ENCODE measurements around the gene SLC35B2. TPM values are rescaled to one million over a fixed set of nuclear protein-coding genes. Genes with fewer than 3 reads are reported as not detected.

SLC35B2 gene
- total RNA-seq, 1 donor, result 8.2 TPM

- Histone ChIP-seq H3K4me3 (ENCODE audit: low read length) (no peak overlapping the region), H3K4me1 (ENCODE audit: insufficient read depth, low read length) (no peaks in the 10 kb centered on the region), H3K9me3 (ENCODE audit: low read depth, low read length) (no peaks in the 10 kb centered on the region), H3K27me3 (ENCODE audit: insufficient read depth, low read length) (peaks cover 56% of the 10 kb centered on the region)
Observed at GRCh38 chr6:44275749-44276648, 18.7 kb upstream of the SLC35B2 start.

- Histone ChIP-seq H3K4me3 (ENCODE audit: low read length) (no peak overlapping the region), H3K9me3 (ENCODE audit: low read depth, low read length) (no peaks in the 10 kb centered on the region), H3K27me3 (ENCODE audit: insufficient read depth, low read length) (peaks cover 56% of the 10 kb centered on the region), H3K4me1 (ENCODE audit: insufficient read depth, low read length) (no peaks in the 10 kb centered on the region)
Observed at GRCh38 chr6:44275271-44275748, 18.0 kb upstream of the SLC35B2 start.

GRCh38 chr6:44273617-44274016, 16.3 kb upstream of the SLC35B2 start:
- Histone ChIP-seq H3K4me3 (ENCODE audit: low read length) (no peak overlapping the region), H3K4me1 (ENCODE audit: insufficient read depth, low read length) (no peaks in the 10 kb centered on the region), H3K27me3 (ENCODE audit: insufficient read depth, low read length) (peaks cover 69% of the 10 kb centered on the region), H3K9me3 (ENCODE audit: low read depth, low read length) (no peaks in the 10 kb centered on the region)

GRCh38 chr6:44272999-44273566, 15.8 kb upstream of the SLC35B2 start:
- Histone ChIP-seq H3K9me3 (ENCODE audit: low read depth, low read length) (no peaks in the 10 kb centered on the region), H3K4me3 (ENCODE audit: low read length) (no peak overlapping the region), H3K4me1 (ENCODE audit: insufficient read depth, low read length) (no peaks in the 10 kb centered on the region), H3K27me3 (ENCODE audit: insufficient read depth, low read length) (peaks cover 69% of the 10 kb centered on the region)

GRCh38 chr6:44272529-44272928, 15.2 kb upstream of the SLC35B2 start:
- peaks cover 64% of the 10 kb centered on the region for H3K27me3 ChIP-seq (ENCODE audit: insufficient read depth, low read length)

GRCh38 chr6:44271914-44272313, 14.6 kb upstream of the SLC35B2 start:
- Histone ChIP-seq H3K27me3 (ENCODE audit: insufficient read depth, low read length) (peaks cover 59% of the 10 kb centered on the region), H3K4me1 (ENCODE audit: insufficient read depth, low read length) (no peaks in the 10 kb centered on the region), H3K4me3 (ENCODE audit: low read length) (no peak overlapping the region), H3K9me3 (ENCODE audit: low read depth, low read length) (no peaks in the 10 kb centered on the region)

More at GRCh38 chr6:44272529-44272928, 15.2 kb upstream of the SLC35B2 start:
- no peaks in the 10 kb centered on the region for H3K9me3 ChIP-seq (ENCODE audit: low read depth, low read length)
- no peaks in the 10 kb centered on the region for H3K4me1 ChIP-seq (ENCODE audit: insufficient read depth, low read length)
- no peak overlapping the region for H3K4me3 ChIP-seq (ENCODE audit: low read length)

- peaks cover 3% of the 10 kb centered on the region for H3K4me1 ChIP-seq (ENCODE audit: insufficient read depth, low read length)
- no peaks in the 10 kb centered on the region for H3K9me3 ChIP-seq (ENCODE audit: low read depth, low read length)
- H3K4me3 ChIP-seq (ENCODE audit: low read length), result no peak overlapping the region
- H3K27me3 ChIP-seq (ENCODE audit: insufficient read depth, low read length), result peaks cover 55% of the 10 kb centered on the region
Observed at GRCh38 chr6:44271406-44271723, 14.0 kb upstream of the SLC35B2 start.

GRCh38 chr6:44270526-44271405, 13.4 kb upstream of the SLC35B2 start:
- Histone ChIP-seq H3K4me1 (ENCODE audit: insufficient read depth, low read length) (peaks cover 9% of the 10 kb centered on the region), H3K27me3 (ENCODE audit: insufficient read depth, low read length) (peaks cover 52% of the 10 kb centered on the region), H3K9me3 (ENCODE audit: low read depth, low read length) (no peaks in the 10 kb centered on the region), H3K4me3 (ENCODE audit: low read length) (no peak overlapping the region)

GRCh38 chr6:44269921-44270525, 12.7 kb upstream of the SLC35B2 start, which contains the start of gene TMEM151B:
Gene TMEM151B (plus strand): TSS chr6:44270450. CDS start chr6:44270743, 293 bp downstream.
- Histone ChIP-seq H3K9me3 (ENCODE audit: low read depth, low read length) (no peaks in the 10 kb centered on the region), H3K27me3 (ENCODE audit: insufficient read depth, low read length) (peaks cover 47% of the 10 kb centered on the region), H3K4me1 (ENCODE audit: insufficient read depth, low read length) (peaks cover 10% of the 10 kb centered on the region), H3K4me3 (ENCODE audit: low read length) (no peak within 1 kb of the TSS)

- Histone ChIP-seq H3K9me3 (ENCODE audit: low read depth, low read length) (no peaks in the 10 kb centered on the region), H3K27me3 (ENCODE audit: insufficient read depth, low read length) (peaks cover 47% of the 10 kb centered on the region), H3K4me1 (ENCODE audit: insufficient read depth, low read length) (peaks cover 15% of the 10 kb centered on the region), H3K4me3 (ENCODE audit: low read length) (no peak overlapping the region)
Observed at GRCh38 chr6:44269178-44269920, 12.0 kb upstream of the SLC35B2 start.

- Histone ChIP-seq H3K4me1 (ENCODE audit: insufficient read depth, low read length) (peaks cover 27% of the 10 kb centered on the region), H3K27me3 (ENCODE audit: insufficient read depth, low read length) (peaks cover 37% of the 10 kb centered on the region), H3K9me3 (ENCODE audit: low read depth, low read length) (no peaks in the 10 kb centered on the region), H3K4me3 (ENCODE audit: low read length) (no peak overlapping the region)
Observed at GRCh38 chr6:44268095-44268628, 10.8 kb upstream of the SLC35B2 start.

- Histone ChIP-seq H3K4me3 (ENCODE audit: low read length) (no peak overlapping the region), H3K4me1 (ENCODE audit: insufficient read depth, low read length) (peaks cover 36% of the 10 kb centered on the region), H3K9me3 (ENCODE audit: low read depth, low read length) (no peaks in the 10 kb centered on the region), H3K27me3 (ENCODE audit: insufficient read depth, low read length) (peaks cover 28% of the 10 kb centered on the region)
Observed at GRCh38 chr6:44267252-44267651, 9.9 kb upstream of the SLC35B2 start.

- no peaks in the 10 kb centered on the region for H3K9me3 ChIP-seq (ENCODE audit: low read depth, low read length)
- H3K4me1 ChIP-seq (ENCODE audit: insufficient read depth, low read length), result peaks cover 45% of the 10 kb centered on the region
- H3K4me3 ChIP-seq (ENCODE audit: low read length), result no peak overlapping the region
- H3K27me3 ChIP-seq (ENCODE audit: insufficient read depth, low read length), result peaks cover 19% of the 10 kb centered on the region
Observed at GRCh38 chr6:44266347-44266746, 9.0 kb upstream of the SLC35B2 start.

Measured in mononuclear cell (primary cell).